HG03565 (cell line): ENCODE data around the gene PFKM.

ENCODE experiments used
- ATAC-seq: cut with Tn5 transposase; IDR thresholded peaks from one replicate; pipeline ENCODE4 v1.9.1; 2021; ENCODE audit warnings: mild to moderate bottlenecking, moderate library complexity; ENCODE audit not compliant: unreplicated experiment

PFKM gene

DNA sequence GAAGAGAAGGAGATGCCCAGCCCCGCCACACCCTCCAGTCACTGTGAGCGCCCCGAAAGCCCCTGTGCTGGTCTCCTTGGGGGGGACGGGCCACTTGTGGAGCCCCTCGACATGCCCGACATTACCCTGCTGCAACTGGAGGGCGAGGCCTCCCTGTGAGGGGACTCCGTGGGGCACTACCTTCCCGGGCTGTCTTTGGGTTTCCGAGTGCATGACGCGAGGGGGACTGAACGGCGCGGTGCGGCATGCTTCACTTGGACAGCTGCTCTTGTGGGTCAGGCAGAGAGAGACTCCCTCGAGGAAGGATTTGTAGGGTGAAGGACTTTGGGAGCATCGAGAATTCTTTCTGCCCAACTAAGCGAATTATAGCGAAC lies 65.4 kb downstream of the PFKM start:
- ATAC-seq = no peak

- no peak for ATAC-seq
Observed at GRCh38 chr12:48185181-48185919, 66.2 kb downstream of the PFKM start.

- no peak for ATAC-seq
Observed at GRCh38 chr12:48187916-48188695, 68.9 kb downstream of the PFKM start.

DNA sequence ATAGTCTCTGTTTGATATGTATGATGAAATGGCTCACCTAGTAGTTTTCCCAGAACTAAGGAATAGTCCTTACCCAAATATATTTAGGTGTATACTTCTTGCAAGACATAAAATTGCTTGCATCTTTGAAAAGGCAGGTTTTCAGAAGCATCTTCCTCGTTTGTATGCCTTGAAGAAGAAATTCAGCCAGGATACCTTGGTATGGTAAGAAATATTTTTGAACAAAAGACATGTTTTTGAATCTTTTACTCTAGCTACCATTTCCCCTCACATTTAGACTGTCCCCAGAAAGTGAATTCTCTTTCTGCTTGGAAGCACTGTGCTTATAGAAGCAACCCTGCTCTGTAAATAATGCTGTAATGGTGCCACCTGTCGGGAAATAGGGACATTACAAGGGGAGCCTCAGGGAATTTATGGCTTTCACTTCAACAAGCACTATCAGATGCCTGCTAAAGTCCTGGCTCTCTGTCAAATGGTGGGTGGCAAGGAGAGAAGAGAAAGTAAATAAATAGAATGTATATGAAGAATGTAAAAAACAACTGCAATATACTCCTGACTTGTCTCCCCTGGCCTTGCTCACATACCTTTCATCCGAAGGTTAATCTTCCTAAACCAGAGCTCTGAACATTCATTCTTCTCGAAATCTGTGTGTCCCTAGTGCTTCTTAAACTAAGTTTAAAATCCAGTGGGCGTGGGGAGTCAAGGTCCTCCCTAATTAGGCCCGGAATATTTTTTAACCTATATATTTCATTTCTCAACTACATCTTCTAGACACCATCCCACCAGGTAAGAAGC lies 70.4 kb downstream of the PFKM start:
- no peak for ATAC-seq

DNA sequence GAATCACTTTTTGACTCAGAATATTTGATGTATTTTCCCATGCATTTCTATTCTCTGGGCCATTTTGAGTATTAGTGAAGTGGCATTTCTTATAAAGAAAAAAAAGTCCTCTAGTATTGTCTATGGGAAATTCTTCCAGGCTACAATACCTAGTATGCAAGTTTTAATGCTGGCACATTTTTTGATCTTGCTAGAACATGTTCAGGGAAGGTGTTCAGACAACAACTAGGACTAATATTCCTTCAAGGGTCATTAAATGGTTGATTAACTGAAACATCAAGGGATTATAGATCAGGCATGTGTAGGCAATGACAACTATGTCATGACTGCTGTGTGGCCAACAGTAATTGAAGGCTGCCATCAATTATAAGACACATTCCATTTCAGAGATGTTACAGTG lies 71.9 kb downstream of the PFKM start:
- ATAC-seq = no peak

GRCh38 chr12:48192861-48193260 lies 73.7 kb downstream of the PFKM start:
- no peak for ATAC-seq

DNA sequence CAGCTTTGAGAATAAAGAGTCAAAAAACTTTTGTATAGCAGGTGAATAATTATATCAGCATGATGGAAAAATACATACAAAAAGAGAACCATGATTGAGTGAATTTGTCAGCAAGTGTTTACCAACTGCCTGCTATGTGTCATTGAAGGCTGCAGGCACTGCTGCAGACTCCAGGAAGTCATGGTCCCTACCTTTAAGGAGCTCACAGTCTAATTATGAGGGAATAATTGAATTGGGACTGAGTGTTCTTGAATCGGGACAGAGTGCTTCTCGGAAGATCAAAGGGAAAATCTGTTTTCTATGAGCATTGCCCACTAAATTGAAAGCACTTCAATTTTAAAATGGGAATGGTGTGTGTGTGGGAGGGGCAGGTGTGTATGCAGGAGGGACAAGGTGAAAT lies 74.5 kb downstream of the PFKM start:
- no peak for ATAC-seq

DNA sequence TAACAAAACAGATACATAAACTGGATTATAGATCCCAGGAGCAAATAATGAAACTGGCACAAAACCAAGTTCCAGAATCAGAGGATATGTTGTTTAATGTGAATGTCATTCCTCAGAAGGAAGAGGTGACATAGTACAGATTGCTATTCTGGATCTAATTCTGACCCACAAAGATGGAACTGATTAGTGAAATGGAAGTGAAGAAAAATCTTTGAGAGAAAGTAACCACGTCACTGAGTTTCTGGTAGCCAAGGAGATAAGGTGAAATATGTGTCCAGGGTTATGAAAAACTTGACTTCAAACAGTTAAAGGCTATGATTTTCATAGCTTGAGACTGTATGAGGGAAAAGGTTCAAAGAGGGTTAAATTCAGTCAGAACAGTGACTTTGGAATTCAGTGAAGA lies 75.6 kb downstream of the PFKM start:
- ATAC-seq = no peak
